GM23338 (cell line): ENCODE data around the gene KCNH5. TPM values are rescaled to one million over a fixed set of nuclear protein-coding genes. Genes with fewer than 3 reads are reported as not detected.

Experiments
- ATAC-seq: fragments of 200-7000 bp; cut with Tn5 transposase; 3 replicates; pipeline ENCODE4 v1.9.1; 2020
- DNase-seq: peaks from one replicate; pipeline ENCODE4 v3.0.0-alpha.2; 2015; ENCODE audit warnings: low spot score
- H2AFZ ChIP-seq: fragments of 200-600 bp; sonication (generic); 2 replicates; pipeline ENCODE4 v1.8.0; 2016; ENCODE audit warnings: antibody characterized with exemption, mild to moderate bottlenecking, moderate library complexity
- H3F3A ChIP-seq: fragments of 200-600 bp; sonication (generic); replicated peaks from 2 replicates; pipeline ENCODE4 v1.8.0; 2017; ENCODE audit warnings: antibody characterized with exemption, mixed run types, low read depth
- H3K27ac ChIP-seq: fragments of 200-600 bp; sonication (generic); 2 replicates; pipeline ENCODE4 v1.6.1; 2016; ENCODE audit warnings: low read depth
- H3K27me3 ChIP-seq: fragments of 200-600 bp; sonication (generic); 2 replicates; pipeline ENCODE4 v1.8.0; 2016; ENCODE audit warnings: mild to moderate bottlenecking, mixed run types, moderate library complexity; ENCODE audit not compliant: insufficient read depth
- H3K36me3 ChIP-seq: fragments of 200-600 bp; sonication (generic); 2 replicates; pipeline ENCODE4 v1.8.0; 2016; ENCODE audit warnings: mild to moderate bottlenecking; ENCODE audit not compliant: insufficient read depth
- H3K4me1 ChIP-seq: fragments of 200-600 bp; sonication (generic); 2 replicates; pipeline ENCODE4 v1.8.0; 2016; ENCODE audit warnings: mild to moderate bottlenecking, moderate library complexity; ENCODE audit not compliant: insufficient read depth
- H3K4me2 ChIP-seq: fragments of 200-600 bp; sonication (generic); 2 replicates; pipeline ENCODE4 v1.7.1; 2017; ENCODE audit warnings: mixed run types
- H3K4me3 ChIP-seq: fragments of 200-600 bp; sonication (generic); 2 replicates; pipeline ENCODE4 v1.6.1; 2016; ENCODE audit warnings: mixed run types
- H3K79me2 ChIP-seq: fragments of 200-600 bp; sonication (generic); replicated peaks from 2 replicates; pipeline ENCODE4 v1.8.0; 2017; ENCODE audit warnings: mild to moderate bottlenecking; ENCODE audit not compliant: insufficient read depth
- H3K9me2 ChIP-seq: fragments of 200-600 bp; sonication (generic); 2 replicates; pipeline ENCODE4 v1.8.0; 2017; ENCODE audit not compliant: insufficient read depth
- H4K20me1 ChIP-seq: fragments of 200-600 bp; sonication (generic); replicated peaks from 2 replicates; pipeline ENCODE4 v1.8.0; 2017; ENCODE audit warnings: mild to moderate bottlenecking; ENCODE audit not compliant: insufficient read depth
- H3K27ac Mint-ChIP-seq: 2 replicates; pipeline ENCODE4 v1.8.0; 2020; ENCODE audit warnings: inconsistent platforms, mild to moderate bottlenecking, moderate library complexity, mixed read lengths
- H3K27me3 Mint-ChIP-seq: 3 replicates; pipeline ENCODE4 v1.8.0; 2022; ENCODE audit warnings: low read depth, mild to moderate bottlenecking, moderate library complexity, mixed read lengths, inconsistent platforms; ENCODE audit not compliant: insufficient read depth, poor library complexity
- H3K36me3 Mint-ChIP-seq: 3 replicates; pipeline ENCODE4 v1.8.0; 2021; ENCODE audit warnings: low read depth, mild to moderate bottlenecking, inconsistent platforms, moderate library complexity, mixed read lengths
- H3K4me1 Mint-ChIP-seq: 3 replicates; pipeline ENCODE4 v1.8.0; 2020; ENCODE audit warnings: mild to moderate bottlenecking, inconsistent platforms, mixed read lengths
- H3K4me3 Mint-ChIP-seq: 3 replicates; pipeline ENCODE4 v1.8.0; 2021; ENCODE audit warnings: moderate library complexity, mild to moderate bottlenecking, inconsistent platforms, mixed read lengths
- H3K9me3 Mint-ChIP-seq: 3 replicates; pipeline ENCODE4 v1.8.0; 2020; ENCODE audit warnings: moderate library complexity, mild to moderate bottlenecking, inconsistent platforms, mixed read lengths
- CREB1 ChIP-seq: fragments of 250-450 bp; sonication (Bioruptor Pico); IDR thresholded peaks from 2 replicates; pipeline ENCODE4 v1.5.0; 2020; ENCODE audit warnings: low read depth, mild to moderate bottlenecking, moderate library complexity
- CTCF ChIP-seq, 2 experiments: fragments of 200-600 bp in 1 of 2; sonication (generic) in 1 of 2; conservative IDR thresholded peaks; 2 replicates each; pipeline versions ENCODE4 v1.5.1 to v1.6.1; 2016 to 2017; ENCODE audit warnings: antibody characterized with exemption in 2 of 2, low read depth in 2 of 2, mild to moderate bottlenecking in 2 of 2, moderate library complexity in 1 of 2
- EZH2phosphoT487 ChIP-seq: fragments of 200-600 bp; sonication (generic); IDR thresholded peaks from one replicate; pipeline ENCODE4 v1.8.1; 2018; ENCODE audit warnings: antibody characterized with exemption; ENCODE audit not compliant: unreplicated experiment
- NANOG ChIP-seq: IDR thresholded peaks from 2 replicates; pipeline ENCODE4 v1.6.1; 2016; ENCODE audit warnings: antibody characterized with exemption, borderline replicate concordance
- ZNF114 ChIP-seq: fragments of 250-450 bp; sonication (Bioruptor Pico); IDR thresholded peaks from 2 replicates; pipeline ENCODE4 v1.5.0; 2020; ENCODE audit warnings: mild to moderate bottlenecking, moderate library complexity
- ZNF331 ChIP-seq: fragments of 250-450 bp; sonication (Bioruptor Pico); IDR thresholded peaks from 2 replicates; pipeline ENCODE4 v1.5.0; 2020; ENCODE audit warnings: low read depth, mild to moderate bottlenecking, moderate library complexity
- polyA plus RNA-seq: library from polyadenylated mRNA; unstranded; fragments of >200 nt; fragmentation: Nextera tagmentation; extraction: Ambion mirVana; gene quantifications from 2 replicates; pipeline ENCODE4 v1.2.1, GENCODE V29; 2016
- total RNA-seq: library from RNA; depleted of rRNA; stranded (reverse); fragments of >200 nt; shearing (Covaris generic); gene quantifications from 2 replicates; pipeline ENCODE4 v1.2.3, GENCODE V29; 2014
- TF ChIP-seq, protein P1 (sequence below): fragments of 250-450 bp; sonication (Bioruptor Pico); IDR thresholded peaks from 2 replicates; pipeline ENCODE4 v1.5.0; 2020; ENCODE audit warnings: mild to moderate bottlenecking, moderate library complexity
- TF ChIP-seq, protein P2 (sequence below): IDR thresholded peaks from 2 replicates; pipeline ENCODE4 v1.6.1; 2016; ENCODE audit warnings: antibody characterized with exemption

The KCNH5 gene
- total and polyA plus RNA-seq, 2 experiments from 2014 or later, result 0.71 to 0.83 TPM

DNA sequence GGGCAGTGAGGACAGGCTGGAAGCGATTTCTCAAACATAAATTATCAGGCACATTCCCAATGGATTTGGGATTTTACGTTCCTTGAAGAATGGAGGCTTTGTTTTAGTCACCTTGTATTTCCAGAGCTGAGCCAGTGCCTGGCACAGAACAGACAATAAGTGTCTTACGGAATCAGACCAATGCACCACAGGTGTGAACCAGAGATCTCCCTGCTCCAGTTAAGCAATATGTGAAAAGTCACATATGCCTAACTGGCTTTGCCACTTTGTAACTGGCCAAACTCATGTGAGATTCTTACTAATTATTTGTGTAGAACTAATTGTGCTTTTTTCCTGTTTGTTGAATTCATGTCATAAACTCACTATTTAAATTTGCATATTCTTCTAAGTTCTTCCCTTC is 130.4 kb downstream of the KCNH5 start:
- H3K36me3 ChIP-seq, result no peaks in the 10 kb centered on the region
- no peak overlapping the region for H3K4me2 ChIP-seq
- ATAC-seq (no peak), DNase-seq (no peak)
- Mint-ChIP-seq H3K4me3 (no peak overlapping the region), H3K36me3 (no peaks in the 10 kb centered on the region), H3K27ac (no peak overlapping the region), H3K27me3 (no peaks in the 10 kb centered on the region), H3K9me3 (no peaks in the 10 kb centered on the region), H3K4me1 (no peaks in the 10 kb centered on the region)
- no peak overlapping the region for H3K4me3 ChIP-seq
- no peaks in the 10 kb centered on the region for H3K27me3 ChIP-seq
- H3F3A ChIP-seq, result no peaks in the 10 kb centered on the region
- TF ChIP-seq, protein P1, sequence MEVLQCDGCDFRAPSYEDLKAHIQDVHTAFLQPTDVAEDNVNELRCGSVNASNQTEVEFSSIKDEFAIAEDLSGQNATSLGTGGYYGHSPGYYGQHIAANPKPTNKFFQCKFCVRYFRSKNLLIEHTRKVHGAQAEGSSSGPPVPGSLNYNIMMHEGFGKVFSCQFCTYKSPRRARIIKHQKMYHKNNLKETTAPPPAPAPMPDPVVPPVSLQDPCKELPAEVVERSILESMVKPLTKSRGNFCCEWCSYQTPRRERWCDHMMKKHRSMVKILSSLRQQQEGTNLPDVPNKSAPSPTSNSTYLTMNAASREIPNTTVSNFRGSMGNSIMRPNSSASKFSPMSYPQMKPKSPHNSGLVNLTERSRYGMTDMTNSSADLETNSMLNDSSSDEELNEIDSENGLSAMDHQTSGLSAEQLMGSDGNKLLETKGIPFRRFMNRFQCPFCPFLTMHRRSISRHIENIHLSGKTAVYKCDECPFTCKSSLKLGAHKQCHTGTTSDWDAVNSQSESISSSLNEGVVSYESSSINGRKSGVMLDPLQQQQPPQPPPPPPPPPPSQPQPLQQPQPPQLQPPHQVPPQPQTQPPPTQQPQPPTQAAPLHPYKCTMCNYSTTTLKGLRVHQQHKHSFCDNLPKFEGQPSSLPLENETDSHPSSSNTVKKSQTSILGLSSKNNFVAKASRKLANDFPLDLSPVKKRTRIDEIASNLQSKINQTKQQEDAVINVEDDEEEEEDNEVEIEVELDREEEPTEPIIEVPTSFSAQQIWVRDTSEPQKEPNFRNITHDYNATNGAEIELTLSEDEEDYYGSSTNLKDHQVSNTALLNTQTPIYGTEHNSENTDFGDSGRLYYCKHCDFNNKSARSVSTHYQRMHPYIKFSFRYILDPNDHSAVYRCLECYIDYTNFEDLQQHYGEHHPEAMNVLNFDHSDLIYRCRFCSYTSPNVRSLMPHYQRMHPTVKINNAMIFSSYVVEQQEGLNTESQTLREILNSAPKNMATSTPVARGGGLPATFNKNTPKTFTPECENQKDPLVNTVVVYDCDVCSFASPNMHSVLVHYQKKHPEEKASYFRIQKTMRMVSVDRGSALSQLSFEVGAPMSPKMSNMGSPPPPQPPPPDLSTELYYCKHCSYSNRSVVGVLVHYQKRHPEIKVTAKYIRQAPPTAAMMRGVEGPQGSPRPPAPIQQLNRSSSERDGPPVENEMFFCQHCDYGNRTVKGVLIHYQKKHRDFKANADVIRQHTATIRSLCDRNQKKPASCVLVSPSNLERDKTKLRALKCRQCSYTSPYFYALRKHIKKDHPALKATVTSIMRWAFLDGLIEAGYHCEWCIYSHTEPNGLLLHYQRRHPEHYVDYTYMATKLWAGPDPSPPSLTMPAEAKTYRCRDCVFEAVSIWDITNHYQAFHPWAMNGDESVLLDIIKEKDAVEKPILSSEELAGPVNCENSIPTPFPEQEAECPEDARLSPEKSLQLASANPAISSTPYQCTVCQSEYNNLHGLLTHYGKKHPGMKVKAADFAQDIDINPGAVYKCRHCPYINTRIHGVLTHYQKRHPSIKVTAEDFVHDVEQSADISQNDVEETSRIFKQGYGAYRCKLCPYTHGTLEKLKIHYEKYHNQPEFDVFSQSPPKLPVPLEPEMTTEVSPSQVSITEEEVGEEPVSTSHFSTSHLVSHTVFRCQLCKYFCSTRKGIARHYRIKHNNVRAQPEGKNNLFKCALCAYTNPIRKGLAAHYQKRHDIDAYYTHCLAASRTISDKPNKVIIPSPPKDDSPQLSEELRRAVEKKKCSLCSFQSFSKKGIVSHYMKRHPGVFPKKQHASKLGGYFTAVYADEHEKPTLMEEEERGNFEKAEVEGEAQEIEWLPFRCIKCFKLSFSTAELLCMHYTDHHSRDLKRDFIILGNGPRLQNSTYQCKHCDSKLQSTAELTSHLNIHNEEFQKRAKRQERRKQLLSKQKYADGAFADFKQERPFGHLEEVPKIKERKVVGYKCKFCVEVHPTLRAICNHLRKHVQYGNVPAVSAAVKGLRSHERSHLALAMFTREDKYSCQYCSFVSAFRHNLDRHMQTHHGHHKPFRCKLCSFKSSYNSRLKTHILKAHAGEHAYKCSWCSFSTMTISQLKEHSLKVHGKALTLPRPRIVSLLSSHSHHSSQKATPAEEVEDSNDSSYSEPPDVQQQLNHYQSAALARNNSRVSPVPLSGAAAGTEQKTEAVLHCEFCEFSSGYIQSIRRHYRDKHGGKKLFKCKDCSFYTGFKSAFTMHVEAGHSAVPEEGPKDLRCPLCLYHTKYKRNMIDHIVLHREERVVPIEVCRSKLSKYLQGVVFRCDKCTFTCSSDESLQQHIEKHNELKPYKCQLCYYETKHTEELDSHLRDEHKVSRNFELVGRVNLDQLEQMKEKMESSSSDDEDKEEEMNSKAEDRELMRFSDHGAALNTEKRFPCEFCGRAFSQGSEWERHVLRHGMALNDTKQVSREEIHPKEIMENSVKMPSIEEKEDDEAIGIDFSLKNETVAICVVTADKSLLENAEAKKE, result no peak
- TF ChIP-seq CREB1 (no peak), ZNF331 (CRISPR knock-in tag) (no peak), EZH2phosphoT487 (no peak), ZNF114 (no peak)
- no peaks in the 10 kb centered on the region for H3K79me2 ChIP-seq
- H3K4me1 ChIP-seq, result no peaks in the 10 kb centered on the region
- no peak overlapping the region for H3K27ac ChIP-seq
- H2AFZ ChIP-seq, result 0 out of 2 replicates have a peak overlapping the region, but pooled peaks have one; percentile 4
- H3K9me2 ChIP-seq, result no peaks in the 10 kb centered on the region
- no peaks in the 10 kb centered on the region for H4K20me1 ChIP-seq

GRCh38 chr14:62914025-62914424 is 131.2 kb downstream of the KCNH5 start:
- H3K4me2 ChIP-seq, result no peak overlapping the region
- Mint-ChIP-seq H3K27ac (no peak overlapping the region), H3K27me3 (no peaks in the 10 kb centered on the region), H3K9me3 (no peaks in the 10 kb centered on the region), H3K36me3 (no peaks in the 10 kb centered on the region), H3K4me1 (no peaks in the 10 kb centered on the region), H3K4me3 (no peak overlapping the region)
- TF ChIP-seq CTCF (conservative IDR thresholded peaks at IDR 0.05; ENCODE audit: low read depth in 2 of 2) (no peak), NANOG (no peak)
- TF ChIP-seq, protein P2, sequence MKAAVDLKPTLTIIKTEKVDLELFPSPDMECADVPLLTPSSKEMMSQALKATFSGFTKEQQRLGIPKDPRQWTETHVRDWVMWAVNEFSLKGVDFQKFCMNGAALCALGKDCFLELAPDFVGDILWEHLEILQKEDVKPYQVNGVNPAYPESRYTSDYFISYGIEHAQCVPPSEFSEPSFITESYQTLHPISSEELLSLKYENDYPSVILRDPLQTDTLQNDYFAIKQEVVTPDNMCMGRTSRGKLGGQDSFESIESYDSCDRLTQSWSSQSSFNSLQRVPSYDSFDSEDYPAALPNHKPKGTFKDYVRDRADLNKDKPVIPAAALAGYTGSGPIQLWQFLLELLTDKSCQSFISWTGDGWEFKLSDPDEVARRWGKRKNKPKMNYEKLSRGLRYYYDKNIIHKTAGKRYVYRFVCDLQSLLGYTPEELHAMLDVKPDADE, result no peak
- no peaks in the 10 kb centered on the region for H4K20me1 ChIP-seq
- H3K27me3 ChIP-seq, result no peaks in the 10 kb centered on the region
- H3K36me3 ChIP-seq, result no peaks in the 10 kb centered on the region
- H3K4me1 ChIP-seq, result no peaks in the 10 kb centered on the region
- no peak overlapping the region for H3K27ac ChIP-seq
- no peak for DNase-seq
- ATAC-seq, result no peak
- no peaks in the 10 kb centered on the region for H3K79me2 ChIP-seq
- no peaks in the 10 kb centered on the region for H3K9me2 ChIP-seq
- H3K4me3 ChIP-seq, result no peak overlapping the region
- H3F3A ChIP-seq, result no peaks in the 10 kb centered on the region
- H2AFZ ChIP-seq, result no peak overlapping the region
